Measurements from ENCODE around the gene ANOS1. TPM values are rescaled to one million over a fixed set of nuclear protein-coding genes. Genes with fewer than 3 reads are reported as not detected.
A peak's percentile ranks its signal among the peaks of the same experiment; 100 is the strongest.

Gene ANOS1
- total RNA-seq, 1 experiment from 2014 or later, result 0.91 TPM

GRCh38 chrX:8726031-8726652 lies 5.8 kb downstream of the ANOS1 start:
- no peaks in the 10 kb centered on the region for H3K9me3 ChIP-seq
- H3K36me3 ChIP-seq (ENCODE audit: control insufficient read depth, insufficient read depth, low read length), result no peaks in the 10 kb centered on the region
- Mint-ChIP-seq H3K27me3 (ENCODE audit: insufficient read depth, unreplicated experiment) (peaks cover 2% of the 10 kb centered on the region), H3K36me3 (ENCODE audit: insufficient read depth, unreplicated experiment) (no peaks in the 10 kb centered on the region), H3K9me3 (ENCODE audit: unreplicated experiment) (no peaks in the 10 kb centered on the region), H3K27ac (ENCODE audit: unreplicated experiment) (no peak overlapping the region), H3K4me3 (ENCODE audit: unreplicated experiment) (no peak overlapping the region), H3K4me1 (ENCODE audit: low read depth, unreplicated experiment) (no peaks in the 10 kb centered on the region)
- intact Hi-C loops (cut with micrococcal nuclease; ENCODE audit: unreplicated experiment), result no loop called here
- POLR2A ChIA-PET, result no interaction called here
- no peaks in the 10 kb centered on the region for H3K27me3 ChIP-seq (replicated peaks; ENCODE audit: control insufficient read depth, insufficient read depth, low read length)
- H3K4me3 ChIP-seq (ENCODE audit: low read depth, low read length), result no peak overlapping the region
- no peak for TF ChIP-seq CTCF (IDR thresholded peaks at IDR 0.05; ENCODE audit: insufficient read depth in 1 of 2, low read depth in 1 of 2, low read length in 1 of 2, severe bottlenecking in 1 of 2, unreplicated experiment in 1 of 2)
- BruUV-seq (replicated peaks), result no TSS peak
- H3K4me1 ChIP-seq, result no peaks in the 10 kb centered on the region
- no peak for DNase-seq
- CTCF ChIA-PET, result no interaction called here

GRCh38 chrX:8724300-8724699 lies 7.6 kb downstream of the ANOS1 start:
- H3K4me3 Mint-ChIP-seq (ENCODE audit: unreplicated experiment), result no peak overlapping the region
- POLR2A ChIA-PET, result no interaction called here
- BruUV-seq (replicated peaks), result no TSS peak

GRCh38 chrX:8721536-8721935 lies 10.4 kb downstream of the ANOS1 start:
- Mint-ChIP-seq H3K4me3 (ENCODE audit: unreplicated experiment) (no peak overlapping the region), H3K4me1 (ENCODE audit: low read depth, unreplicated experiment) (no peaks in the 10 kb centered on the region), H3K36me3 (ENCODE audit: insufficient read depth, unreplicated experiment) (no peaks in the 10 kb centered on the region), H3K27ac (ENCODE audit: unreplicated experiment) (no peak overlapping the region), H3K27me3 (ENCODE audit: insufficient read depth, unreplicated experiment) (peaks cover 5% of the 10 kb centered on the region), H3K9me3 (ENCODE audit: unreplicated experiment) (no peaks in the 10 kb centered on the region)
- POLR2A ChIA-PET, result no interaction called here
- CTCF ChIA-PET, result no interaction called here
- BruUV-seq (replicated peaks), result no TSS peak
- Histone ChIP-seq H3K4me1 (no peaks in the 10 kb centered on the region), H3K27me3 (replicated peaks; ENCODE audit: control insufficient read depth, insufficient read depth, low read length) (no peaks in the 10 kb centered on the region), H3K4me3 (ENCODE audit: low read depth, low read length) (no peak overlapping the region), H3K36me3 (ENCODE audit: control insufficient read depth, insufficient read depth, low read length) (no peaks in the 10 kb centered on the region), H3K9me3 (no peaks in the 10 kb centered on the region)
- intact Hi-C loops (cut with micrococcal nuclease; ENCODE audit: unreplicated experiment), result no loop called here
- TF ChIP-seq CTCF (IDR thresholded peaks at IDR 0.05; ENCODE audit: insufficient read depth in 1 of 2, low read depth in 1 of 2, low read length in 1 of 2, severe bottlenecking in 1 of 2, unreplicated experiment in 1 of 2), result no peak
- DNase-seq, result no peak

More at GRCh38 chrX:8724300-8724699, 7.6 kb downstream of the ANOS1 start:
- Mint-ChIP-seq H3K27ac (ENCODE audit: unreplicated experiment) (no peak overlapping the region), H3K36me3 (ENCODE audit: insufficient read depth, unreplicated experiment) (no peaks in the 10 kb centered on the region), H3K9me3 (ENCODE audit: unreplicated experiment) (no peaks in the 10 kb centered on the region), H3K27me3 (ENCODE audit: insufficient read depth, unreplicated experiment) (peaks cover 2% of the 10 kb centered on the region), H3K4me1 (ENCODE audit: low read depth, unreplicated experiment) (no peaks in the 10 kb centered on the region)
- Histone ChIP-seq H3K4me3 (ENCODE audit: low read depth, low read length) (no peak overlapping the region), H3K27me3 (replicated peaks; ENCODE audit: control insufficient read depth, insufficient read depth, low read length) (no peaks in the 10 kb centered on the region), H3K9me3 (no peaks in the 10 kb centered on the region), H3K4me1 (no peaks in the 10 kb centered on the region), H3K36me3 (ENCODE audit: control insufficient read depth, insufficient read depth, low read length) (no peaks in the 10 kb centered on the region)
- DNase-seq, result peak; percentile 1 to 29
- CTCF ChIA-PET, result no interaction called here
- intact Hi-C loops (cut with micrococcal nuclease; ENCODE audit: unreplicated experiment), result no loop called here
- peak in 1 of 2 experiments; percentile 29 for TF ChIP-seq CTCF (IDR thresholded peaks at IDR 0.05; ENCODE audit: insufficient read depth in 1 of 2, low read depth in 1 of 2, low read length in 1 of 2, severe bottlenecking in 1 of 2, unreplicated experiment in 1 of 2)
